Hematopoietic multipotent progenitor cell (in vitro differentiated cells): Measurements from ENCODE around the gene STARD13. TPM values are rescaled to one million over a fixed set of nuclear protein-coding genes. Genes with fewer than 3 reads are reported as not detected.

ENCODE experiments used
- DNase-seq, 3 donors: peaks; one replicate each; pipeline ENCODE4 v3.0.0-alpha.2; 2011 to 2015; ENCODE audit warnings: low read depth in 2 of 3, low spot score in 2 of 3
- total RNA-seq: library from RNA; depleted of rRNA; stranded (reverse); fragments of >200 nt; gene quantifications from one replicate; pipeline ENCODE4 v1.2.3, GENCODE V29; 2012

Gene STARD13
- total RNA-seq, 1 donor, result 0.81 TPM

- no peak for DNase-seq
Measured at GRCh38 chr13:33158816-33159215, 126.7 kb downstream of the STARD13 start.

DNA sequence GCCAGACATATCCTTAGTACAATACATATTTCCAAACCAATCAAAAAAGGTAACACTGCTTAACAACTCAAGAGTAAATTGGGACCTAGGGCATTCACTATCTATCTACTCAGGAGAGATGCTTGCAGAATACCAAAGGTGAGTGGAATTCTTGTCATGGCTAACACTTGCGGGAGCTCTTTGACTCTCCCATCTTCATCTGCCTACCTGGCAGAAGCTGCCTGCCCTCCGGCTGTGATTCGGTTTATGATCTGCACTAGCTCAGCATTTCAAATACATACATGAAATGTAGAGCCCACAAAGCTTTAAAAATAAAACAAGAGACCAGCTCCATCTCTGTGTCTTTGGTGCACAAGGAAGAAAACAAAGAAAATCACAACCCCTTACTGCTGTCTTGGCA, 127.3 kb downstream of the STARD13 start:
- DNase-seq, result no peak

- DNase-seq, result no peak
Measured at GRCh38 chr13:33154911-33155310, 130.6 kb downstream of the STARD13 start.

- no peak for DNase-seq
Measured at GRCh38 chr13:33153421-33154404, 131.8 kb downstream of the STARD13 start.

GRCh38 chr13:33152389-33152788, 133.2 kb downstream of the STARD13 start:
- no peak for DNase-seq

DNA sequence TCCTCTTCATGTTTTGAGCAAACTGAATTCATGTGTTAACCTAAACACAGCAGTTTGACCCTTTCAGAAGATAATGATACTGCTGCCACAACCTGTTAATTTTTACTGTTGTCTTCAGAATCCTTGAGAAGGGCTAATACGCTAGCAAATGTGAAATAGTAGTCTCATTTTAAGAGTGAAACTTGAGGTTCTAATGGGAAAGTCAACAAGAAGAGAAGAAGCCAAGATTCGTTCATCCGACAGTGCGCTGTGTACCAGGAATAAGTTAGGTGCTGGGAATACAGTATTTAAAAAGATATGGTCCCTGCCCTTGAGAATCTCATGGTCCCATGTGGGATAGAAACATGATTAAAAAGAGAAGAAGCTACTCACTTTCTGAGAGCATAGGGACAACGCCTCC, 134.9 kb downstream of the STARD13 start:
- DNase-seq, result no peak

DNA sequence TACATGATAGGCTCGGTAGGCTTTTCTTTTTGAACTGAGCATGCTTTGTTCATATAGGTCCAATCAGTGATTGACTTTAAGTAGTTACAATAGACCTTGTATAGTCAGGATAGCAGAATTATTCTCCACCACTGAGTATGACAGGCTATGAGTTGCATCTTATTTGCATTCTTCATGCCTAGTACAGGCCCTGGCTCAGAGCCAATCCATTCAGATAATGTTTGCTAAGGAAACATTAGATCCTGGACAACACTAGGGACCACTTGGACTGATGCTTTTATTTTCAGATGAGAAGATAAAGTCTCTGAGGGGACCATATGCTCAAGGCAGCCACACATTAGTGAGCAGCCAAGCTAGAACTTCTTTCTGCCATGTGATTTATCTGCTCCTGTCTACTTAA, 135.4 kb downstream of the STARD13 start:
- DNase-seq, result no peak

DNA sequence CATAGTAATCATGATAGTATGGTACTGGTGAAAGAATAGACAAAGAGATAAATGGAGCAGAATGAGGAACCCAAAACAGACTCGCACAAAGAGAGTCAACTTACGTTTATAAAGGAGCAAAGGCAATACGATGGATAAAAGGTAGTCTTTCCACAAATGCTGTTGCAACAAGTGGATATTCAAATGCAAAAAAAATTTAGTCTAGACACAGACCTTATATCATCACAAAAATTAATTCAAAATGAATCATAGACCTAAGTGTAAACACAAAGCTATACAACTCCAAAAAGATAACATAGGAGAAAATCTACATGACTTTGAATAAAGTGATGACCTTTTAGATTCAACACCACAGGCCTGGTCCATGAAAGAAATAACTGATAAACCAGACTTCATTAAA, 137.7 kb downstream of the STARD13 start:
- DNase-seq, result no peak

DNA sequence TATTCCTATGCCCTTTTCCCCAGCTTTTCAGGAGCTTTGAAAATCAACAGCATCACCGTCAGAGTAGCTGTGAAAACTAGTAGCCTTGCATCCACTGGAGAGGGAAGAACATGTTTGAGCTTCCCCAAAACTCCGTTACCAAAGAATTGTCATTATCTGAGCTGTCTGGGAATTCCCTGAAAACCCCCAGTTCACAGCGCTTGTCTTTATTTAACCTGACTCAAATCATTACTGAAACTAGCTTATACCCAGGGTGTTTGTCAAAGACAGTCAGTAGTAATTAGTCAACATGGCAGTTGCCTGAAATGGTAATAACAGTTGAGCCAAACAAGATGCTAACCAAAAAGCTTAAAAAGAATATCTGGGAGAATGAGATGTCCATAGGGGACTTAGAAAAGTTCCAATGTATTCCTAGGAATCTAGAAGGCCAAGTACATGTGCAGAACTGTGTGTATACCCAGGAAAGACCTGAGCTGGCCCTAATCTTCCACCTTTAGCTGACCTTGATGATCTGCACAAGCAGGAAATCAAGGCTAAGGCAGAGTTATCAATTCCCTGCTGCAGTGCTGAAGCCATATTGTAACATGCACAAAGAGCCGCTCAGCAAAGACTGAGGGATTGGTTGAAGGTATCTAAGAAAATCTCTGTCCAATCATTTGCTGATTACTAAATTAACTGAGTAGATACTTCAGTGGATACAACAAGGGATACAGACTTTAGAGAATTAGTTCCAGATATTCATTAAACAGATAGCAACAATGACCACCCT, 138.5 kb downstream of the STARD13 start:
- DNase-seq, result no peak

GRCh38 chr13:33145667-33146066, 139.9 kb downstream of the STARD13 start:
- DNase-seq, result no peak

GRCh38 chr13:33144358-33144784, 141.2 kb downstream of the STARD13 start:
- DNase-seq, result no peak

DNA sequence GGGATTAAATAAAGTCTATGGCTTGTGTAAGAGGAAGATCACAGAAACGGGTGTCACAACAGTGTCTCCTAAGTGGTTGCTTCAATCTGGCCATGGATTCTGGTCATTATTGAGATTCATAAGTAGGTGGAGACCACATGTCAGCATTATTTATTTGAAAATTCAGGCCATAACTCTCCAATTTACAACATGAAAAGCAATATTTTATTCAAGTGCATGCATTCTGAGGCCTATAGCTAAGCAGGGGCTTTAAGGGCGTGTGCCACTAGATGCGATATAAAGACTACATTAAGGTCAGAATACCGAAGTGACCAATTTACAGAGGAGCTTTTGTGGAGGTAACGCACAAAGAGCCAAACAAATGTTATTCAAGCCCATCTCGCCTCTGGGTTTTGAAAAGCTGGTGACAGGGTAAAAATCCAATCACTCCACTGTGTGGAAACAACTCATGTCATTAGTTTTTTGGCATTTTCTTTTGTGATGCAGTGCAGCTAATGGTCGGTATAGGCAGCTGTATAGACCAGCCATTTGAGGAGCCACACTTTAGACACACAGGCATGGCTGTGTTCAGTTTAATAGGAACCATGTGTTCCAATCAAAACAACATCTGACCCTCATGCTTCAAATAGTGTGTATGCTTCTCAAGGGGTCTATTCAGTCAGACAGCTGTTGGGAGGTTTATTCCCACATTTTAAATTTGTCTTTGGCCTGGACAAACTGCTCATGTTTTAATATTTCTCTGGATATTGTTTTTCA, 145.6 kb downstream of the STARD13 start:
- DNase-seq, result no peak

DNA sequence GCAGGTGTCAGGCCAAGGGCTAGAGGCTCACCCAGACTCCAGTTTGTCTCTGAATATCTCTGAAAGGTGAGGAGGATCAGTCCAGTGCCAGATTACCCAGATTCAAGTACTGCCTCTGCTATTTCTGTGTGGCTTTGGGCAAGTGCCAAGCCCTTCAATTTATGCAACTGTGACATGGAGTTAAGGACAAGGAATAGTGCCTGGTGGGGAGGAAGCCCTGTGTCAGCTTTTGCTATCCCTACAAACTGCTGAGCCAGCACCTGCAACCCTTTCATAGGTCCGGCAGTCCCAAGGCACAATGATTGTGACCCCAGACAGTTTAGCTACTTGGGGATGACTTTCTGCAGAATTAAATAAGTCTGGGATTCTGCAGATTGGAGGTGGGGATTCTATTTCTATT, 146.4 kb downstream of the STARD13 start:
- DNase-seq, result no peak

DNA sequence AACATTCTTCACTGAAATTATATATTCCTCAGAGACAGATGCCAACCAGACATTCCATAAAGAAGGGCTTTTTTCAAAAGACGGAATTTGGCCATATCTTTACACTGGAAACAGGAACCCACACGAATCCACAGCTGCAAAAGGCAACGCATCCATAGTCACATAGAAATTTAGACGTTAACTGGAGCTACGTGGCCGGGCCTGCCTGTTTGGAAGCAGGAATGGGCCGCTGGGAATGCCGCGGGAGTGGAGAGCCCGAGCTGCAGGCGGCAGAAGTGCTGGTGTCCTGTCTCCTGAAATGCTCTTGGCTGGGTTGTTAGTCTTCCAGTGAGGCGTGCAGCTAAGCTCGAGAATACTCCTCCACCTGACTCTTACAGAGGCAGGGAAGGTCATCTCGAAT, 147.1 kb downstream of the STARD13 start:
- DNase-seq, result no peak

DNA sequence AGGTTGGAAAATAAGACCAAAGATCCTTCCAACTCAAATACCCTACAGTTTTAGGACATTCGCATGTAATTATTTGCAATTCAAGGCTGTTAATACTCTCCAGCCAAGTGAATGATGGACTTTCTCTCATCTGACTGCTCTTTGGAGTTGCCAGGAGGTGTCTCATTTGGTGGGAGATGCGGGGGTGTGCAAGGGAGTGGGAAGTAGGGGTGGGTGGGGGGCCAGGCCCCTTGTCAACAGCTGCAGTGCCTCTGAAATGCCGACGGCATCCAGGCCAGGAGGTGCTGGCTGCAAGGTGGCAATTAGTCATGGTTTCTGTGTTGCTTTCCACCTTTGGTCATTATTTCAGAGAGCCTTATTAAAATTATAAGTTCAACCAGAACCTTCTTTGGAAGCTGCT, 147.8 kb downstream of the STARD13 start:
- no peak for DNase-seq

DNA sequence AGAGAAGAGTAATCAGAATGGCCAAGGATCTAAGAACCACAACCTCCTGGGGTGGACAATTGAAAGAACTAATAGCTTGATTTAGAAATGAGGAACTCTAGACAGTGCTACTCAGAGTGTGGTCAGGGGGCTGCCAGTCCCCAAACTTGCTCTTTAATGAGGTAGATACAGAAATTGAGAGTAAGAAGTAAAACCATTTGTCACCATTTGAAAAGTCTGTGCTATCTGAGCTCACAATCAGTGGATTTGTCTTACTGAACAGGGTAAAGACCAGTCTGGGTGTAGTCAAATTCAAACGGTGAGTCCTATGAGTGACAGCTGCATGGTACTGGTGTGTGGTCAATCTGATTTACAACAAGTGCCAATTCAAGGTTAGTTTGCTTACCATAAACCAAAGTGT, 150.5 kb downstream of the STARD13 start:
- DNase-seq, result no peak

GRCh38 chr13:33134213-33134612, 151.3 kb downstream of the STARD13 start:
- no peak for DNase-seq

DNA sequence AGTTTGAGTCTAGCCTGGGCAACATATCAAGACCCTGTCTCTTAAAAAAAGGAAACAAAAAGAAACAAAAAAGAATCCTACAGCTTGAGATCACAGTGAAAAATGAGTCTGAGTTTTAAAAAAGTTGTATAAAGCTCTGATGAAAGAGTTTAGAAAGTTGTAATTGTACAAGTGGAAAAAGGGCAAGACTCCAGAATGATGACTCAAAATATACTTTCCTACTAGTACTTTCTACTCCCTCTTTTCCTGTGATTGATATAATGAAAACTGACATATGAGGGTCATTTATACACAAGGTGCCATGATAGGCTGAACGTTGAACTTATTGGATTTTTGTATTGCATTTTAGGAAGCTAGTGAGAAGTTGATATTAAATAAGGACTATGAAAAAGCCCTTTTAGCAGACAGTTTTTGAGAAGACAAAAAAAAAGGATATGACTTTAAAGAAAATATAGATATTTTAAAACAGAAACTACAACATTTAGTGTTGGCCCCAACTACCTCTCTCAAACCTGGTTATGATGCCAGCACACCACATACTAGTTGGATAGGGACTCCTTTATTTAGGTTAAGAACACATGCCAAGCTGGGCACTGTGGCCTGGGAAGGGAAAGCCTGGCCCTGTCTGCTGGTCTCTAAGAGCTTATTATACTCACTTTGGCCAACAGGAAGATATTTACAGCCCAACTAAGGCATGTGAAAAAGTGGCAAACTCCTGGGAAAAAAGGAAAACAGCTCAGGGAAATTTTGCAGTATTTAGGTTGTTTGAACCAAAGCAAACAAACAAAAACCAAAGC, 152.7 kb downstream of the STARD13 start:
- no peak for DNase-seq

DNA sequence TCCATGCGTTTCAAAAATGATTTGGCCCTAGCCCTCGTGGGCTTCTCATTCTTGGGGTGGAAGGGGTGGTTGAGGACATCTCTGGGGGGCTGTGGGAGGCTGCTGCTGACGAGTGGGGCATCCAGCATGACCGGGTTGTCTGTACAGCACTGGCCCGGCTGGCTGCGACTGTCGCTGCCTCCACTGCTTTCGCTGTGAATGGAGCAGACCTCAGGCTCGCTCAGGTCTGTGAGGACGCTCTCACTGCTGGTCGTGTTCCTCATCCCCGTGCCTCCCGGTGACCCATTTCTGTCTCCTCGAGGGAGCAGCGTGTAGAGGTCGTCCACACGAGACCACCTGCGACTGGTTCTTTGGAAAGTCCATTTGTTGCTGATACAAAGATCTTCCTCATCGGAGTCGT, 155.7 kb downstream of the STARD13 start:
- no peak for DNase-seq
